K562 (cell line): ENCODE results near the gene HSD17B3. TPM values are rescaled to one million over a fixed set of nuclear protein-coding genes. Genes with fewer than 3 reads are reported as not detected.

Experiments
- ATAC-seq: fragments of 200-7000 bp; cut with Tn5 transposase; 3 replicates; pipeline ENCODE4 v1.9.1; 2020; ENCODE audit warnings: moderate library complexity
- BruUV-seq: library from RNA; stranded (reverse); fragments of 400-500 nt; replicated peaks from 2 replicates; lab custom pipeline; 2021; lab: Mats Ljungman, UMichigan
- CTCF ChIA-PET: fragments of 300-600 bp; formaldehyde crosslinking; extraction: SDS; loops from one replicate; lab custom pipeline; 2021; ENCODE audit warnings: low intra/inter-chr PET ratio; lab: Yijun Ruan, JAX
- POLR2A ChIA-PET: fragments of 300-600, 350-650 bp; sonication (Branson Sonifier 250); formaldehyde crosslinking; extraction: SDS; loops from one replicate; lab custom pipeline; 2021; ENCODE audit warnings: antibody characterized with exemption, inconsistent platforms; lab: Yijun Ruan, JAX
- DNase-seq, 4 experiments: peaks; one replicate each; pipeline versions ENCODE4 v3.0.0 to v3.0.0-alpha.2; 2011 to 2018; ENCODE audit warnings: low spot score in 3 of 4, mixed read lengths in 3 of 4; ENCODE audit errors: extremely low read depth in 1 of 4
- FAIRE-seq: peaks from 2 replicates; lab custom pipeline; 2011; peaks lifted over from hg19 to GRCh38; lab: Jason Lieb, UNC
- H2AFZ ChIP-seq: 2 replicates; pipeline ENCODE4 v1.6.0; 2011; ENCODE audit warnings: low read depth, low read length, control low read depth, inconsistent platforms
- H3K27ac ChIP-seq: fragments of 200-600 bp; 3 replicates; pipeline ENCODE4 v1.8.0; 2011; ENCODE audit warnings: low read depth, mild to moderate bottlenecking, control low read depth, inconsistent platforms, low read length, moderate library complexity, mixed read lengths; ENCODE audit errors: extremely low read depth
- H3K27me3 ChIP-seq, 2 experiments: fragments of 300-600 bp in 1 of 2; 2 replicates in 1 of 2; 3 replicates in 1 of 2; pipeline versions ENCODE4 v1.6.0 to v1.8.0; 2011; ENCODE audit warnings: inconsistent platforms in 2 of 2, low read length in 2 of 2, mild to moderate bottlenecking in 1 of 2, mixed read lengths in 1 of 2, moderate library complexity in 1 of 2; ENCODE audit not compliant: control insufficient read depth in 2 of 2, insufficient read depth in 2 of 2
- H3K36me3 ChIP-seq: fragments of 300-600 bp; 3 replicates; pipeline ENCODE4 v1.8.0; 2011; ENCODE audit warnings: mild to moderate bottlenecking, low read length, inconsistent platforms; ENCODE audit not compliant: control insufficient read depth, insufficient read depth
- H3K4me1 ChIP-seq, 2 experiments: fragments of 200-600 bp in 1 of 2; replicated peaks in 1 of 2; 2 replicates in 1 of 2; 3 replicates in 1 of 2; pipeline versions ENCODE4 v1.5.1 to v1.8.0; 2011; ENCODE audit warnings: inconsistent platforms in 2 of 2, low read length in 2 of 2, mild to moderate bottlenecking in 1 of 2, mixed read lengths in 1 of 2, moderate library complexity in 1 of 2; ENCODE audit not compliant: control insufficient read depth in 2 of 2, insufficient read depth in 2 of 2
- H3K4me2 ChIP-seq: 2 replicates; pipeline ENCODE4 v1.6.1; 2011; ENCODE audit warnings: low read length, control low read depth, inconsistent platforms, mixed read lengths; ENCODE audit not compliant: insufficient read depth
- H3K4me3 ChIP-seq: fragments of 200-600 bp; sonication (generic), shearing (Covaris generic); 2 replicates; pipeline ENCODE4 v1.5.1; 2016; ENCODE audit warnings: control low read depth, inconsistent platforms
- H3K79me2 ChIP-seq: fragments of 200-600 bp; 3 replicates; pipeline ENCODE4 v1.8.0; 2011; ENCODE audit warnings: low read length, inconsistent platforms; ENCODE audit not compliant: control insufficient read depth, insufficient read depth
- H3K9ac ChIP-seq, 2 experiments: 2 replicates each; pipeline versions ENCODE4 v1.6.0 to v1.6.1; 2011; ENCODE audit warnings: low read depth in 2 of 2, low read length in 2 of 2, control low read depth in 1 of 2, inconsistent platforms in 1 of 2, mild to moderate bottlenecking in 1 of 2, mixed read lengths in 1 of 2; ENCODE audit not compliant: insufficient read depth in 1 of 2
- H3K9me1 ChIP-seq: one replicate; pipeline ENCODE4 v1.6.0; 2011; ENCODE audit warnings: inconsistent platforms, mild to moderate bottlenecking, low read length, moderate library complexity; ENCODE audit not compliant: control insufficient read depth, insufficient read depth
- H3K9me3 ChIP-seq: replicated peaks from 2 replicates; pipeline ENCODE4 v1.5.1; 2011; ENCODE audit warnings: low read depth, low read length, inconsistent platforms; ENCODE audit not compliant: control insufficient read depth, insufficient read depth
- H4K20me1 ChIP-seq: replicated peaks from 2 replicates; pipeline ENCODE4 v1.6.1; 2011; ENCODE audit warnings: low read length, inconsistent platforms, mixed read lengths; ENCODE audit not compliant: control insufficient read depth, insufficient read depth
- ADNP ChIP-seq: fragments of 200-800 bp; sonication (Bioruptor generic); IDR thresholded peaks from 2 replicates; pipeline ENCODE4 v1.6.1; 2016; ENCODE audit warnings: missing genetic modification characterization, missing compliant biosample characterization
- CHD4 ChIP-seq: fragments of 200-600 bp; sonication (generic); IDR thresholded peaks from 3 replicates; pipeline ENCODE4 v1.6.1; 2012; ENCODE audit warnings: low read depth, mild to moderate bottlenecking, mixed read lengths, low read length, inconsistent platforms; ENCODE audit not compliant: insufficient read depth, insufficient replicate concordance, poor library complexity, severe bottlenecking
- CREB1 ChIP-seq, 2 experiments: sonication (generic) in 1 of 2; formaldehyde crosslinking in 1 of 2; IDR thresholded peaks; 2 replicates each; pipeline versions ENCODE4 v1.6.1 to v1.8.0; 2012 to 2022; ENCODE audit warnings: inconsistent platforms in 1 of 2, mild to moderate bottlenecking in 1 of 2, missing genetic modification reagents in 1 of 2, moderate library complexity in 1 of 2
- DEAF1 ChIP-seq: fragments of 450-650 bp; formaldehyde crosslinking; IDR thresholded peaks from 2 replicates; pipeline ENCODE4 v1.4.0; 2020; ENCODE audit warnings: mild to moderate bottlenecking, moderate library complexity
- ELF2 ChIP-seq: fragments of 250-450 bp; sonication (Bioruptor Pico); IDR thresholded peaks from 2 replicates; pipeline ENCODE4 v1.5.0; 2021; ENCODE audit warnings: mild to moderate bottlenecking
- HLTF ChIP-seq: fragments of 450-650 bp; IDR thresholded peaks from 2 replicates; pipeline ENCODE4 v1.6.1; 2016
- NR2C2 ChIP-seq, 2 experiments: fragments of 200-800 bp in 1 of 2; sonication (Bioruptor generic) in 1 of 2; sonication (generic) in 1 of 2; formaldehyde crosslinking in 1 of 2; IDR thresholded peaks; 2 replicates each; pipeline versions ENCODE4 v1.6.1 to v1.8.0; 2016 to 2022; ENCODE audit warnings: mild to moderate bottlenecking in 1 of 2, missing compliant biosample characterization in 1 of 2, missing genetic modification characterization in 1 of 2, missing genetic modification reagents in 1 of 2
- POLR2AphosphoS5 ChIP-seq: IDR thresholded peaks from 2 replicates; pipeline ENCODE4 v1.6.1; 2011; ENCODE audit warnings: mild to moderate bottlenecking, low read depth, low read length, moderate library complexity; ENCODE audit not compliant: control insufficient read depth, insufficient read depth
- POU5F1 ChIP-seq: fragments of 150-350 bp; IDR thresholded peaks from 2 replicates; pipeline ENCODE4 v1.6.1; 2014; ENCODE audit warnings: borderline replicate concordance, low read length, low read depth, mild to moderate bottlenecking; ENCODE audit not compliant: partially characterized antibody
- RBM39 ChIP-seq: fragments of 200-400 bp; formaldehyde crosslinking; optimal IDR thresholded peaks from 2 replicates; pipeline ENCODE3; 2018; ENCODE audit warnings: low read depth, low read length
- STAT5B ChIP-seq: fragments of 250-450 bp; sonication (Bioruptor Pico); IDR thresholded peaks from 2 replicates; pipeline ENCODE4 v1.8.0; 2021; ENCODE audit warnings: mild to moderate bottlenecking, inconsistent platforms
- ZBTB12 ChIP-seq: fragments of 250-450 bp; sonication (Bioruptor Pico); IDR thresholded peaks from 2 replicates; pipeline ENCODE4 v1.4.0; 2020
- ZFP1 ChIP-seq: fragments of 450-650 bp; formaldehyde crosslinking; IDR thresholded peaks from 2 replicates; pipeline ENCODE4 v1.4.0; 2020; ENCODE audit warnings: mild to moderate bottlenecking, mixed read lengths
- ZNF12 ChIP-seq: sonication (generic); formaldehyde crosslinking; IDR thresholded peaks from 2 replicates; pipeline ENCODE4 v1.4.0; 2020; ENCODE audit warnings: mild to moderate bottlenecking, missing genetic modification reagents
- ZNF24 ChIP-seq: fragments of 450-650 bp; IDR thresholded peaks from 2 replicates; pipeline ENCODE4 v1.6.1; 2016
- ZNF507 ChIP-seq: conservative IDR thresholded peaks from 2 replicates; pipeline ENCODE4 v1.6.1; 2017; ENCODE audit warnings: missing genetic modification characterization, missing compliant biosample characterization
- WGBS: fragments of 100-300 bp; shearing (Covaris generic); methylation state at CpG from one replicate; pipeline ENCODE4 v1.1.6; 2016; ENCODE audit warnings: low coverage, mixed read lengths; ENCODE audit not compliant: insufficient coverage; ENCODE audit errors: missing lambda C conversion rate; 5-methylcytosine and 5-hydroxymethylcytosine counted together
- in situ Hi-C: fragments of 300-500 bp; cut with MboI; formaldehyde crosslinking; loops from 4 replicates; pipeline ENCODE4 v1.15.0; 2018; ENCODE audit warnings: inconsistent platforms, mixed read lengths
- intact Hi-C: fragments of 100-400 bp; cut with micrococcal nuclease; formaldehyde crosslinking; loops from 2 replicates; pipeline ENCODE4 v1.14.2; 2022
- polyA plus RNA-seq, 8 experiments: library from polyadenylated mRNA; depleted of rRNA in 4 of 8; stranded (reverse) in 5 of 8; unstranded in 3 of 8; fragments of >200 nt; fragmentation: Nextera tagmentation in 2 of 8; fragmentation: Illumina TruSeq in 1 of 8; extraction: Ambion mirVana in 2 of 8; extraction: Trizol in 1 of 8; gene quantifications; 2 replicates each; pipeline versions ENCODE4 v1.2.1 to v1.2.3, GENCODE V29; 2011 to 2014; ENCODE audit warnings: inconsistent platforms in 1 of 8, missing spikeins in 1 of 8
- total RNA-seq, 7 experiments: library from RNA; depleted of rRNA in 6 of 7; stranded (reverse); fragments of >200 nt in 6 of 7; fragmentation: Illumina TruSeq in 2 of 7; extraction: Trizol in 2 of 7; gene quantifications; 2 replicates each; pipeline versions ENCODE4 v1.2.1 to v1.2.3, GENCODE V29; 2011 to 2021; ENCODE audit warnings: low replicate concordance in 1 of 7
- TF ChIP-seq, protein P1 (sequence below): sonication (generic); formaldehyde crosslinking; IDR thresholded peaks from 2 replicates; pipeline ENCODE4 v1.8.0; 2022; ENCODE audit warnings: mild to moderate bottlenecking, missing genetic modification reagents

Gene HSD17B3
- total and polyA plus RNA-seq, 9 of the 15 experiments (the other 6 are each of a cell fraction or from before 2014, with no cell fraction given): not detected

DNA sequence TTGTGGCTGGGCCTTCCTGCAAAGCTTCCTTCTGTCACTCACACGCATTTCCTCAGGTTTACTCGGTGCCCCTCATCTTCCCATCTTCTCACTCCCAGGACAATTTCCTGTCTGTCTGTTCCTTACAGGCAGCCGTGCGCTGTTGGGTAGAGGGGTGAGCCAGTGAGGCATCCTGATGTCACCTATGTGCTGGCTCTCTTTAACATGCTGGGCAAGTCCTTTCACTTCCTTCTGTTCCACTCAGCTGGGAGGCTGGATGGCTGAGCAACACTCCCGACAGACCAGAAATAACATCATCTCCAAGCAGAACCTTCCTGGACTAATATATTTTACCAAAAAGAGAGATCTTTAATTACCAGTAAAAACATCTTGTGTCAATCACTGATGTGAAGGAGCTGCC is 103.0 kb downstream of the HSD17B3 start:
- H3K4me3 ChIP-seq: no peak overlapping the region
- H3K4me2 ChIP-seq: no peak overlapping the region
- intact Hi-C loops: no loop called here
- POLR2A ChIA-PET: no interaction called here
- CTCF ChIA-PET: no interaction called here
- H3K9me1 ChIP-seq: no peaks in the 10 kb centered on the region
- peaks cover 35 to 56% of the 10 kb centered on the region in 2 experiments for H3K27me3 ChIP-seq
- no peaks in the 10 kb centered on the region for H3K9me3 ChIP-seq
- no TSS peak for BruUV-seq
- H3K79me2 ChIP-seq: no peaks in the 10 kb centered on the region
- FAIRE-seq (no peak), ATAC-seq (no peak), DNase-seq (no peak)
- H3K36me3 ChIP-seq: no peaks in the 10 kb centered on the region
- no peaks in the 10 kb centered on the region; the same call in 1 of the 2 replicates for H4K20me1 ChIP-seq
- no peak overlapping the region for H3K9ac ChIP-seq
- no peaks in the 10 kb centered on the region for H3K4me1 ChIP-seq
- 3% methylated on average over 5 of the region's 5 CpGs for WGBS
- in situ Hi-C loops: no loop called here
- no peak overlapping the region for H3K27ac ChIP-seq
- H2AFZ ChIP-seq: no peak overlapping the region
- no peak for TF ChIP-seq ZNF507 (tag)
- no peak for TF ChIP-seq ZNF24
- no peak for TF ChIP-seq POLR2AphosphoS5
- TF ChIP-seq STAT5B (CRISPR knock-in tag): no peak
- TF ChIP-seq ELF2 (CRISPR knock-in tag): no peak
- TF ChIP-seq CHD4: no peak
- no peak for TF ChIP-seq ADNP
- no peak for TF ChIP-seq CREB1 (IDR thresholded peaks at IDR 0.05)
- no peak for TF ChIP-seq CREB1 (CRISPR knock-in tag; IDR thresholded peaks at IDR 0.05)
- TF ChIP-seq, protein P1, sequence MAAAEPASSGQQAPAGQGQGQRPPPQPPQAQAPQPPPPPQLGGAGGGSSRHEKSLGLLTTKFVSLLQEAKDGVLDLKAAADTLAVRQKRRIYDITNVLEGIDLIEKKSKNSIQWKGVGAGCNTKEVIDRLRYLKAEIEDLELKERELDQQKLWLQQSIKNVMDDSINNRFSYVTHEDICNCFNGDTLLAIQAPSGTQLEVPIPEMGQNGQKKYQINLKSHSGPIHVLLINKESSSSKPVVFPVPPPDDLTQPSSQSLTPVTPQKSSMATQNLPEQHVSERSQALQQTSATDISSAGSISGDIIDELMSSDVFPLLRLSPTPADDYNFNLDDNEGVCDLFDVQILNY (CRISPR knock-in tag): no peak
- no peak for TF ChIP-seq RBM39
- no peak for TF ChIP-seq POU5F1
- no peak for TF ChIP-seq NR2C2 (CRISPR knock-in tag; IDR thresholded peaks at IDR 0.05)
- TF ChIP-seq NR2C2 (tag; IDR thresholded peaks at IDR 0.05): no peak
- TF ChIP-seq DEAF1 (CRISPR knock-in tag): no peak
- TF ChIP-seq ZNF12: no peak
- TF ChIP-seq ZFP1: no peak
- TF ChIP-seq ZBTB12: no peak
- no peak for TF ChIP-seq HLTF
